Stimulated activated CD8-positive, alpha-beta memory T cell treated with anti-CD3 and anti-CD28 coated beads, Interleukin-7, amount 100 ng/mL, for 1 hour (primary cell): Measurements from ENCODE around the gene TMEM120B.
"Not testable (repeated sequence)": the region's sequence is repeated elsewhere in the genome, so short reads cannot be mapped to it uniquely, and the experiment has no call there.

Experiments
- DNase-seq, 2 donors: peaks; one replicate each; pipeline ENCODE4 v3.0.0-alpha.2; 2020; ENCODE audit warnings: low read depth in 2 of 2

The TMEM120B gene

DNA sequence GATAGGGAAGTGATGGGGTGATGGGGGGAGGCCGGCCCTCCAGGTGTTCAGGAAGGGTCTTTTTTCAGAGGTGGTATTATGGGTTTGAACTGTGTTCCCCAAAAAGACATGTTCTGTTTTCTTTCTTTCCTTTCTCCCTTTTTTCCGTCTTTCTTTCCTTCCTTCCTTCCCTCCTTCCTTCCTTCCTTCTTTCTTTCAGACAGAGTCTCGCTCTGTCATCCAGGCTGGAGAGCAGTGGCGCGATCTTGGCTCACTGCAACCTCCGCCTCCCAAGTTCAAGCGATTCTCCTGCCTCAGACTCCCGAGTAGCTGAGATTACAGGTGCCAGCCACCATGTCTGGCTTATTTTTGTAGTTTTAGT is 3.5 kb upstream of the TMEM120B start:
- not testable (repeated sequence) for DNase-seq

DNA sequence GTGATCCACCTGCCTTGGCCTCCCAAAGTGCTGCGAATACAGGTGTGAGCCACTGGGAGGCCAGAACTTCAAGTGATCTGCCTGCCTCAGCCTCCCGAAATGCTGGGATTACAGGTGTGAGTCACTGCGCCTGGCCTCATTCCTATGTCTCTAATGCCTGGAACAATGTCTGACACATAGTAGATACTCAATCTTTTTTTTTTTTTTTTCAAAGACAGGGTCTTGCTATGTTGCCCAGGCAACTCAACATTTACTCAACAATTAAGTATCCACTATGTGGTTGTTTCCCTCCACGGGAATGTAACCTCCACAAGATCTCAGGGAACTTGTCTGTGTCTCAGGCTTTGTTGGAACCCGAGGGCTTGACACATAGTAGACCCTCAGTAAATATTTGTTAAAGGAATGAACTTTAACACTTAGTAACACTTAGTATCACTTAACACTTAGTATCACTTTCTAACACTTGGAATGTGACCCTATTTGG is 3.0 kb upstream of the TMEM120B start:
- no peak for DNase-seq

DNA sequence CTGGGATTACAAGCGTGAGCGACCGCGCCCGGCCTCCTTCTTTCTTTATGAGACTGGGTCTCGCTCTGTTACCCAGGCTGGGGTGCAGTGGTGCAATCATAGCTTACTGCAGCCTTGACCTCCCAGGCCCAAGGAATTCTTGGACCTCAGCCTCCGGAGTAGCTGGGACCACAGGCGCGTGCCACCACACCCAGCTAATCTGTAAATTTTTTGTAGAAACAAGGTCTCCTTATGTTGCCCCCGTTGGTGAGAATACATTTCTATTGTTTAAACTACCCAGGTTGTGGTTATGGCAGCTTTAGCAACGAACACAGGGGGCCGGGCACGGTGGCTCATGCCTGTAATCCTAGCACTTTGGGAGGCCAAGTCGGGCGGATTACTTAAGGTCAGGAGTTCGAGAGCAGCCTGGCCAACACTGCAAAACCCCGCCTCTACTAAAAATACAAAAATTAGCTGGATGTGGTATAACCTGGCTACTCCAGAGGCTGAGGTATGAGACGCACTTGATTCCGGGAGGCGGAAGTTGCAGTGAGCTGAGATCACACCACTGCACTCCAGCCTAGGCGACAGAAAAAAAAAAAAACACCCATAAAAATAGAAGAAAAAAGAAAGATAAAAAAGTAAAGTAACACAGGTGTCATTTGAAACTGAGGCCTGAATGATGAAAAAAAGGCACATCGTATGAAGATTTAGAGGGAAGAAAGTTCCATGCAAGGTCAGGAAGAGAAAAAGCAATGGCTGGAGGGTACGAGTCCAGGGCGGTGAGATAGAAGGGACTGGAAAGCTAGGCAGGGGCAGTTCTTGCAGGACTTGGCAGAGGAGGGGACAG is 977 bp upstream of the TMEM120B start:
- DNase-seq, result no peak

DNA sequence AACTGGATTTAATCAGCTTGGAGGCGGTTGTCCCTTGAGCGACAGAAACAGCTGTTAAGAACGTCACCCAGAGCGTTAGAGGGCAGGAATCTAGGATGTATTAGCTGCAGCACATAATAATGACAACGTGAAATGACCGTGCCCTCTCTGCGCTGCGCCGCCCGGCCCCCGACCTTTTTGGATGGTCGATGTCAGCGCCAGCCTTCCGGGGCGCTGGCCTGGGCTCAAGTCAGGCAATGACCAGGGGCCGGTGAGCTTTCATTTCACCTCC is 427 bp upstream of the TMEM120B start:
- DNase-seq, result no peak

DNA sequence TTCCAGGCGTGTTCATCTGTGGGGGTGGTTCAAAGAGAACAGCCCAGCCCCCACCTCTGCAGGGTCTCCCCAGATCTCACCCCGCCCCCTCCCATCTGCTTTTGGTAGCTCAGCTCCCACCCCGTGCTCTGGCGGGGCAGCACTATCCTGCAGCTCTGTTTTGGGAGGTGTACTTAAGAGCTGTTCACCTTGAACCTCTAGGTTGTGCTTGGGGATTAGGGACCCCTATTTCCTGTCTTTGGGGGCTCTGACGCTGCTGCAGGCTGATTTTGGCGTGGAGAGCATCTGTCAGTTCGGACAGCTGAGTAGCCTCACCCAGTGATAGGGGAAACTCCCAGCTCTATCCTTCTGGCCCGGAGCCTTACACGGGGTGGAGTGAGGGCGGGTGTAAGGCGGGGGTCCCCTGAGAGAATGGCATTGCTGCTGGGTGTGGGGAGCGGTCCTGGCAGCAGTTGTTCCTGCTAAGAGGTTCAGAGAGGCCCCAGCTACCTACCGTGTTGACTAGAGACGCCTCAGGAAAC is 765 bp downstream of the TMEM120B start:
- no peak for DNase-seq

DNA sequence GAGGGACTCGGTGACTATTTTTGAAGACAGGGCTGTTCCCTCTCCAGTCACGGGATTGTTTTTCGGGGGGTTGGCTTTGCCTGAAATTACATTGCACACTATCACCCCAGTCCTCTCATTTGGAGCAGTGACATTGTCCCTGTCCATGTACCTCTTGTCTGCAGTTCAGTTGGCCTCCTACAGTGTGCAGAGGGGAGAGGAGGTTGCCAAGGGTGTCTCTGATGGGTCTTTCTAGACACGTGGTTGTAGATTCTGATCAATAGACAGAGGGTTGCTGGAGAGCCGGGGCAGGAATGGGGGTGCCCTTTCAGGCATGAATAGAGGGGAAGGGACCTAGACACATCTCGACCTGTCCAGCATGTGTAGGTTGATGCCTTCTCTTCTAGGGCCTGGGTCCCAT is 1.2 kb downstream of the TMEM120B start:
- DNase-seq, result no peak

DNA sequence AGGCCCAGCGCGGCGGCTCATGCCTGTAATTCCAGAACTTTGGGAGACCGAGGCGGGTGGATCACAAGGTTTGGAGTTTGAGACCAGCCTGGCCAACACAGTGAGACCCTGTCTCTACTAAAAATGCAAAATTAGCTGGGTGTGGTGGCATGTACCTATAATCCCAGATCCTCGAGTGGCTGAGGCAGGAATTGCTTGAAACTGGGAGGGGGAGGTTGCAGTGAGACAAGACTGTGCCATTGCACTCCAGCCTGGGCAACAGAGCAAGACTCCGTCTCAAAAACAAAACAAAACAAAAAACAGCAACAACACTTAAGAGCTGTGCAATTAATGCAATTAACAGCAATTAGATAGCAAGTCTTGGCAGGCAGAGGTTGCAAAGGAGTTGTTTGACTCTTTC is 2.5 kb downstream of the TMEM120B start:
- not testable (repeated sequence) for DNase-seq

DNA sequence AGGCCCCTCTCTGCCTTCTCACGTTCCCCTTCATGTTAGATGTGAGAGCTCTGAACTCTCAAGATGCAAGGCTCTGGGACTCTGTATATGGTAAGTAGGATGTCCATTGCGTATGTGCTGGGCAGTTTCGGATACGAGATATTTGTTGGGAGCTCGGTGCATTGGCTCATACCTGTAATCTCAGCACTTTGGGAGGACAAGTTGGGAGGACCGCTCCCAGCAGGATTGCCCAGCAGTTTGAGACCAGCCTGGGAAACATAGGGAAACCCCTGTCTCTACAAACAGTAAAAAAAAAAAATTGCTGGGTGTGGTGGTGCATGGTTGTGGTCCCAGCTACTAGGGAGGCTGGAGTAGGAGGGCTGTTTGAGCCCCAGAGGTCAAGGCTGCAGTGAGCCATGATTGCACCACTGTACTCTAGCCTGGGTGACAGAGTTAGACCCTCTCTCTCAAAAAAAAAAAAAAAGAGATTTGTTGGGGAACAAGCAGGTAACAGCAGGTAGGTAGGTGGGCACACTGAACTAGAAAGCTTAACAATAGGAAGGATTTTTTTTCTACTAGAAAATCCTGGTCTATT is 3.4 kb downstream of the TMEM120B start:
- DNase-seq, result no peak

DNA sequence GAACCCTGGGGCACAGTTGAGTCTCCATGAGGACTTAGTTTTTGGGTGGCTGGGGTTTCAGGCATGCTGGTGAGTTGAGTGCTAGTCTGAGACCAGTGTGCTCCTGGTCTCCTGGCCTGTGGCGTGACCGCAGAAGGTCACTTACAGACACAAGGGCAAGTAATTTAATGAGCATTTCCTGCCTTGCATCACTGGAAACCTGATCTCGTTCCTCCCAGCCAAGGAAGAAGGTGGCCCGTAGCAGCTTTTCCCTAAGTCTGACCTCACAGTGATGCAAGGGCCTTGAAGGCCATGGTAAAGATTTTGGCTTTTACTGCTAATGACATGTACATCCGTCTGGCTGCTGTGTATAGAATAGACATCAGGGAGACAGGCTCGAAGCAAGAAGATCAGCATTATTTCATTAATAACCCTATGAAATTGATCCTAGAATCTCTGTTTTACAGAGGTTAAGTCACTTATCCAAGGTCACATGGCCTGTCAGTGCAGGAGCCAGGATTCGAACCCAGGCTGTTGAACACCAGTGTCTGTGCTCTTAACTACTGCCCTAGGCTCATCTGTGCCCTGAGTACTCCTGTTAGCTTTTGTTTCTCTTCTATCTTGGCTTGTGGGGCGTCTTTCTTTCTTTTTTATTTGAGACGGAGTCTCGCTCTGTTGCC is 4.6 kb downstream of the TMEM120B start:
- DNase-seq, result no peak

DNA sequence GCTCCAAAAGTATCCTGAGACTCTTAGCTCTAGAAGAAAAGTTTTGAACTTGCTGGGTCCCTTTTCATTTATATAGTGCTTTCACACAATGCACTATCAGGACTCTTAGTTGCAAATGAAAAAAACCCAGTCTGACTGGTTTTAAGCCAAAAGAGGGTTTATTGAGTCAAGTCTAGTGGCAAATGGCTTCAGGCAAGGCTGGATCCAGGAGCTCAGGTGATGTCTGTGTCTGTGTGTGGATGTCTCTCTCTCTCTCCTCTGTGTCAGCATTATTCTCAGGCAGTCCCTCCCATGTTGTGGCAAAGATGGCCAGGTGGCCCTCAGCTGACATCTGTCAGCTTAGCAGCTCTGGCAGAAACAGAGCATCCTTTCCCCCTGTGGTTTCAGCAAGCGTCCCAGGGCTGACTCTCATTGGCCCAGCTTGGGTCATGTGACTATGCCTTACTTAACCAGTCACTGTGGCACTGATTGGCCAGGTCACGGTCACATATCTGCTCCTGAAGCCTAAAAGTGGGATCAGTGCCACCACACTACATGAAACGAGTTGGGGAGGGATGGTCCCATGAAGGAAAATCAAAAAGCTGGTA is 6.2 kb downstream of the TMEM120B start:
- DNase-seq, result no peak

DNA sequence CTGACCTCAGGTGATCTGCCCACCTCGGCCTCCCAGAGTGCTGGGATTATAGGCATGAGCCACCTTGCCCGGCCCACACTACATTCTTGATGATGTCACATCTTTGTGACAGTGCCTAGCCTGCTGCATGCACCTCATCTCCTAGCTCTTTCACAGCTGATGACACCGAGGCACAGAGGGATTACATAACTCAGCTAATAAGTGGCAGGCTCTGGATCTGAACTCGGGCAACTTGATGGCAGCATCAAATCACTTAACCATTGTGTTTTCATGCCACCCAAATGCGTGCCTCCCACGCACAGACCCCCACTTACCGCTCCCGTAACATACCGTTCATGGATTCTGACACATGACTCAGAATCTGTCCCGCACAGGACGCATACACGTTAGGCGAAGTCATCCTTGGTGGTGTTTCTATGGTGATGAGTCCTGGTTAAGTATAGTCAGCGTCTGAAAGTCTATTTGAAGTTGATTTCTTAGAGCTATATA is 7.4 kb downstream of the TMEM120B start:
- no peak for DNase-seq

DNA sequence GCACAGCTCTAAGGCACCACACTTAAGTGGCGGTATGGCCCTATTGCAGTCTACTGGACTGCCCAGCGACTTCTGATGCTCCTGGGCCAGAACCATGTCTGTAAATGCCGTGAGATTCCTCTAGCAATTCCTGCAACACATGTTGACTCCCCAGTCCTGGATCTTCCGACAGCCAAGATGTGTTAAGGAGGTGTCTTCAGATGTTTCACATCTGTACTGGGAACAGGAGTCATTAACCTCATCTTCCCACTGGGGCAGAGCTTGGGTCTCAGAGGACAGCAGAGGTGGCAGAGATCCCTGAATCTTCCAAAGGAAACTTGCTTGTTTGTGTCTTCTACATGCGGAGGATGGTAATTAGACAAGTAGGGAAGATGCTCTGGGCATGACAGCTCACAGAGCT is 8.2 kb downstream of the TMEM120B start:
- DNase-seq, result no peak

DNA sequence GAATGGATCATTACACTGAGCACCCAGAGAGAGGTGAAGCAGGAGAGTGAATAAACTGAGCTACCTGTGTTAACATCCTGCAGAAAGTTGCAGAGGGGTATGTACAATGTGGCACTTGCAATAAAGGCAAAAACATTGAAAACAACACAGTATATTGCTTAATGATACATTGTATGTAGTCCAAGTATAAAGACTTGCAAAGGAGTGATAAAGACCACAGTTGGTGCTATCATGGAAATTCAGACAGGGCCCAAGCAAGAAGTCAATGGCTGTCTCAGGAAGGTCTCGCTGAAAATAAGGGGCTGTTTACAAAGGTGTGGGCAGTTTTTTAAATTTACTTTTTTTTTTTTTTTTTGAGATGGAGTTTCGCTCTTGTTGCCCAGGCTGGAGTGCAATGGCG is 10.0 kb downstream of the TMEM120B start:
- DNase-seq, result no peak

DNA sequence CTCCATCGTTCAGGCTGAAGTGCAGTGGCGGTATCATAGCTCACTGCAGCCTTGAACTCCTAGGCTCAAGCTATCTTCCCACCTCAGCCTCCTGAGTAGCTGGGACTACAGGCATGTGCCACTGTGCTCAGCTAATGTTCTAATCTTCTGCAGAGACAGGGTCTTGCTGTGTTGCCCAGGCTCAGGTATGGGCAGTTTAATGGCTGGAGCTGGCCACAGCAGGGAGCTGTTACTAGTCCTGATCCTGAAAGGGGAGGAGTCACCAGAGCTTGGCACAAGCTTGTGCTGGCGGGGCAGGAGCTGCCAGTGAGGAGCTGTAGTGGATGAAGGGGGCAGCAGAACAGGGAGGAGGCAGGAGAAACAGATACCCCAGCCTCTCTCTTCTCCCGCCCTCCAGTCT is 10.6 kb downstream of the TMEM120B start:
- no peak for DNase-seq

DNA sequence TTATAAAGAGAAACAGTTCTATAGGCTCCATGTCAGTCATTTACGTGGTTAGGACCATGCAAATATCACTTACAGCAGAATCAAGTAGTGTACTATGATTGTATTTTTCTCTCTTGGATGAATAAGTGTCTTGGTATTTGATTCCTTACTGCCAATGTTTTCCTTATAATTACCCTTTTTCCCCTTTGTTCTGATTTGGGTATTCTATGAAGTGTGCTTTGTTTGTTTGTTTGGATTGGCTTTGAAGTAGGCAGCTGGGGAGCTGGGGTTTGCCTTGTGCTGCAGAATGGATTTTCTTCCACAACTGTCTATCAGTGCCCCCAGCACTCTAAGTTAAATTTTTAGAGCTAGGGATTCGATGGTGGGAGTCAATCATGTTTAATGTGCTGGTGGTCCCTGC is 12.4 kb downstream of the TMEM120B start:
- DNase-seq, result no peak

DNA sequence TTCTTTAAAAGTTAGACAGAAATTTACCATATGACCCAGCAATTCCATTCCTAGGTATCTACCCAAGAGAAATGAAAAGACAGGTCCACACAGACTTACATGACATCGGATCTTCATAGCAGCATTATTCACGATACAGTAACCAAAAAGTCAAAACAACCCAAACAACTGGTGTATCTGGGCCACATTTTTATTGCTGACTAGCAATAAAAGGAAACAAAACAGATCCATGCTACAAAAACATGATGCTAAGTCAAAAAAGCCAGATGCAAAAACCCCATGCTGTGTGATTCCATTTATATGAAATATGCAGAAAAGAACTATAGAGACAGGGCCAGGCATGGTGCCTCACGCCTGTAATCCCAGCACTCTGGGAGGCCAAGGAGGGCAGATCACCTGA is 12.9 kb downstream of the TMEM120B start:
- no peak for DNase-seq

DNA sequence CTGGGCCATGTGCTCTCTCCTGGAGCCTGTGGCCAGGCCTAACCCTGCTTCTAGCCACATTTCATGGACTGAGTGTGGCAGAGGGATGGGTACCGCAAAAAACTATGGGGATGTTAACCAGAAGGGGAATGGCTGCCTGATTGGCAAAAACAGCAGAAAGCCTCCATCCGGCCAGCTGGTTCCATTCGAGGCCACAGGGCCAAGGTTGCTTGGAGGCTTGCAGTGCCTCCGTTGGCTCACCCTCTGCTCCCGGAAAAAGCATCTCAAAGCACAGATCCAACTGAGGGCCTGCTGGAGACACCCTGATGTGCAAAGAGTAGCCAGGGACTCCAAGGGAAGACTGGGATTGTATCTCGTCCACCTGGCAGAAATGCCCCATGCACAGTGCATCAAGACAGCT is 16.5 kb downstream of the TMEM120B start:
- DNase-seq, result no peak

DNA sequence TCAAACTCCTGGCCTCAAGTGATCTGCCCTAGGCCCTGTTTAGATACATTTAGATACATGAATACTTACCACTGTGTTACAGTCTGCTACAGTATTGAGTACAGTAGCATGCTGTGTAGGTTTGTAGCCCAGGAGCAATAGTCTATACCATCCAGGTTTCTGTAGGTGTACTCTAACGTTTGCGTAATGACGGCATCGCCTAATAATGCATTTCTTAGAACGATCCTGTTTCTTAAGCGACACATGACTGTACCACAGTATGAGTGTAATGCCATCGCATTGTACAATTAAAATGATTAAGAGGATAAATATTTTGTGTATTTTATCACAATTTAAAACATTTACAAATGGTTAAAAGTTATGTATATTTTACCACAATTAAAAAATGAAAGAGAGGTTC is 18.9 kb downstream of the TMEM120B start:
- DNase-seq, result no peak

DNA sequence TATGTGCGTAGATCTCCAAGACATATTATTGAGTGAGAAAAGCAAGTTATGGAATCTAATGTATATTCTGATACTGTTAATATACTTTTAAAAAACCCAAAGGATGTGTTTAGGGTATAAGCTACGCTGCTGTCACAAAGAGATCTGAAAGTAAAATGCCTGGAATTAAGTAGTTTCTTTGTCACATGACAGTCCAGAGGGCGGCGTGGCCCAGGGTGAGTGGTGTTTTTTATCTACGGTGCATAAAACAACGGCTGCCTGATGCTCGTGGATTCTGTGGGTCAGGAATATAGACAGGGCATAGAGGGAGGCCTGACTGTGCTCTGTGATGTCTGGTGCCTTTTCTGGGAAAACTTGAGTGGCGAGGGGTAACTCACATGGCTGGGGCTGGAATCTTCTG is 21.3 kb downstream of the TMEM120B start:
- DNase-seq, result no peak

DNA sequence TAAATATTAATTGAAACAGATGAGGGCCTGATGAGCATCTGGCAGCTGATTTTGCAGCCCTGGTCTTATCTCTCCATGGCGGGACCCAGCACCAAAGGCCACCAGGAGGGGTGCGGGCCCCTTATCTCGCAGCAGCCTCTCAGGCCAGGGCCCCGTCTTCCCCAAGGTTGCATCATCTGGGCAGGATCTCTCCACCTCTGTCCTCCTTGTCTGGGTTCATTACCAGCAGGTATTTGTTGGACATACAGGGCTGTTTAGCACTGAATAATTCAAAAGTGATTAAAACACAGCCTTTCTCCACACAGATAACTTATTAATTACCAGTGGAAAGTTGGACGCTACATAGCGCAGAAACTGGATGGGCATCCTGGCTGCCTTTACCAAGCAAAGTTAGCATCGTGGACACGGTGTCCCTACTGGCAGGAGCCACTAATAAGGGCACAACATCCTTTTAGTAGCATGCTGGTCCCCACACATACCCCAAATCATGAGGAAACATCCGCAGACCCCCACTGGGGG is 25.8 kb downstream of the TMEM120B start:
- no peak for DNase-seq

DNA sequence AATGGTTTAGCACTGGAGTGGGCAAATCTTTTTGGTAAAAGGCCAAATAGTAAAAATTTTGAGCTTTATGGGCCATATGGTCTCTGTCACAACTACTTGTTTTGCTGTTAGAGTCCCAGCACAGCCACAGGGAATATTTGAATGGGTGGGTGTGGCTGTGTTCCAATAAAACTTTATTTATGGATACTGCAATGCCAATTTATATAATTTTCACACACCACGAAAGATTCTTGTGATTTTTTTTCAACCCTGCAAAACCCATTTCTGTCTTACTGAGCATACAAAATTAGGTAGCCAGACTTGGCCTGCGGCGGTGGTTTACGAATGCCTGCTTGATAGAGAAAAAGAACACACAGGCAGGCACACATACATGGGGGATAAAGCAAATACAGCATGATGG is 28.3 kb downstream of the TMEM120B start:
- no peak for DNase-seq

DNA sequence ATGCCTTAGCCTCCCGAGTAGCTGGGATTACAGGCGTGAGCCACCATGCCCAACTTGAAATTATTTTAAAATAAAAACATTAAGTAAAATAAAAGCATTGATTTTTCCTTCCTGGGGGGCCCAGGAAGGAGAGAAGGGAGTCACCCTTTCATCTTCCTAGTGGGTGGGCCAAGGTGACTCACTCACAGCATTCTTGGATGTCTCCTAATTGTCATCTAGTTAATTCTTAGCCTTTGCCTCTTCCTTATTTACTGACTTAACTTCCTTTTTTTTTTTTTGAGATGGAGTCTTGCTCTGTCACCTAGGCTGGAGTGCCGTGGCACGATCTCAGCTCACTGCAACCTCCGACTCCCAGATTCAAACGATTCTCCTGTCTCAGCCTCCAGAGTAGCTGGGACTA is 29.2 kb downstream of the TMEM120B start:
- DNase-seq, result no peak
